ENCODE results near the gene SERPINB5.

DNA sequence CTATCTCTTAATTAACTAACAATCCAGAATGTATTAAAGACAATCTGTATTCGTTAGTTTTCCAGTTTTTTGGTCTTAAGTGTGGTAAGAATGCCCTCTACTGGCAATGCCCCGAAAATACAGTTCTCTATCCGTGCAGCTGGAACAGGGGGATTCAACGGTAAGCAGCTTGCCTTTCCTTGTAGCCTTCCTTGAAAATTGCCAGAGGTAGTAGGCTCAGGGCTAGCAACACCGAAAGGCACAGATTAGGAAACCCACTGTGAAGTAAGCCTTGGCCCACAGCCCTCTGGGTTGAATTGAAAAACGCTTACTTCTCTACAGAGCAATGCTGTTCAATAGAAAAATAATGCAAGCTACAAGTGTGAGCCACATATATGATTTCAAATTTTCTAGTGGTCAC is 37.4 kb upstream of the SERPINB5 start:
- TF ChIP-seq, protein P1, sequence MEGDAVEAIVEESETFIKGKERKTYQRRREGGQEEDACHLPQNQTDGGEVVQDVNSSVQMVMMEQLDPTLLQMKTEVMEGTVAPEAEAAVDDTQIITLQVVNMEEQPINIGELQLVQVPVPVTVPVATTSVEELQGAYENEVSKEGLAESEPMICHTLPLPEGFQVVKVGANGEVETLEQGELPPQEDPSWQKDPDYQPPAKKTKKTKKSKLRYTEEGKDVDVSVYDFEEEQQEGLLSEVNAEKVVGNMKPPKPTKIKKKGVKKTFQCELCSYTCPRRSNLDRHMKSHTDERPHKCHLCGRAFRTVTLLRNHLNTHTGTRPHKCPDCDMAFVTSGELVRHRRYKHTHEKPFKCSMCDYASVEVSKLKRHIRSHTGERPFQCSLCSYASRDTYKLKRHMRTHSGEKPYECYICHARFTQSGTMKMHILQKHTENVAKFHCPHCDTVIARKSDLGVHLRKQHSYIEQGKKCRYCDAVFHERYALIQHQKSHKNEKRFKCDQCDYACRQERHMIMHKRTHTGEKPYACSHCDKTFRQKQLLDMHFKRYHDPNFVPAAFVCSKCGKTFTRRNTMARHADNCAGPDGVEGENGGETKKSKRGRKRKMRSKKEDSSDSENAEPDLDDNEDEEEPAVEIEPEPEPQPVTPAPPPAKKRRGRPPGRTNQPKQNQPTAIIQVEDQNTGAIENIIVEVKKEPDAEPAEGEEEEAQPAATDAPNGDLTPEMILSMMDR (IDR thresholded peaks at IDR 0.05), result peak; percentile 75 to 77
- TF ChIP-seq EP300 (IDR thresholded peaks at IDR 0.05) (no peak), POLR2A (IDR thresholded peaks at IDR 0.05) (no peak), POLR2AphosphoS5 (IDR thresholded peaks at IDR 0.05) (no peak)

Data from suprapubic skin (tissue), 4 donors.